K562 (cell line): ENCODE data around the gene EMD. TPM values are rescaled to one million over a fixed set of nuclear protein-coding genes. Genes with fewer than 3 reads are reported as not detected.

Experiments used
- BHLHE40 ChIP-seq: IDR thresholded peaks from 2 replicates; pipeline ENCODE4 v1.6.1; 2011; ENCODE audit warnings: low read length, improper control_type of control experiment
- CBFB ChIP-seq: sonication (generic); formaldehyde crosslinking; IDR thresholded peaks from 2 replicates; pipeline ENCODE4 v1.4.0; 2020; ENCODE audit warnings: mild to moderate bottlenecking, missing genetic modification reagents
- CREBBP ChIP-seq: IDR thresholded peaks from one replicate; pipeline ENCODE4 v1.6.1; 2012; ENCODE audit warnings: low read depth, mild to moderate bottlenecking, control low read depth, inconsistent platforms, low read length
- CTBP1 ChIP-seq: fragments of 450-650 bp; IDR thresholded peaks from 2 replicates; pipeline ENCODE4 v1.6.1; 2016; ENCODE audit warnings: borderline replicate concordance
- DPF2 ChIP-seq: fragments of 450-650 bp; IDR thresholded peaks from 2 replicates; pipeline ENCODE4 v1.6.1; 2016
- ESRRA ChIP-seq: fragments of 450-650 bp; IDR thresholded peaks from 2 replicates; pipeline ENCODE4 v1.6.1; 2014; ENCODE audit warnings: low read depth, mild to moderate bottlenecking, moderate library complexity, borderline replicate concordance
- HNRNPLL ChIP-seq: fragments of 200-400 bp; formaldehyde crosslinking; IDR thresholded peaks from 2 replicates; pipeline ENCODE4 v1.6.1; 2017; ENCODE audit warnings: low read length, low read depth, mild to moderate bottlenecking; ENCODE audit not compliant: poor library complexity, severe bottlenecking
- JUN ChIP-seq, 2 experiments: sonication (generic) in 1 of 2; formaldehyde crosslinking in 1 of 2; IDR thresholded peaks; 2 replicates each; pipeline versions ENCODE4 v1.6.1 to v1.8.0; 2012 to 2022; ENCODE audit warnings: borderline replicate concordance in 2 of 2, mild to moderate bottlenecking in 2 of 2, improper control_type of control experiment in 1 of 2, low read depth in 1 of 2, low read length in 1 of 2, missing genetic modification reagents in 1 of 2
- KHSRP ChIP-seq: fragments of 450-650 bp; IDR thresholded peaks from 2 replicates; pipeline ENCODE4 v1.6.1; 2017
- L3MBTL2 ChIP-seq: fragments of 450-650 bp; IDR thresholded peaks from 2 replicates; pipeline ENCODE4 v1.6.1; 2016; ENCODE audit warnings: mild to moderate bottlenecking, moderate library complexity
- MBD2 ChIP-seq: sonication (generic); IDR thresholded peaks from 2 replicates; pipeline ENCODE4 v1.6.1; 2016; ENCODE audit warnings: low read depth, borderline replicate concordance
- PKNOX1 ChIP-seq: fragments of 450-650 bp; IDR thresholded peaks from 2 replicates; pipeline ENCODE4 v1.6.1; 2016
- SOX6 ChIP-seq: fragments of 450-650 bp; IDR thresholded peaks from 2 replicates; pipeline ENCODE4 v1.6.1; 2014; ENCODE audit warnings: mild to moderate bottlenecking
- TARDBP ChIP-seq: fragments of 450-650 bp; IDR thresholded peaks from 2 replicates; pipeline ENCODE4 v1.6.1; 2016
- TBP ChIP-seq: optimal IDR thresholded peaks from 2 replicates; pipeline ENCODE3; 2011; ENCODE audit warnings: low read depth, low read length, improper control_type of control experiment
- USF1 ChIP-seq: sonication (generic); formaldehyde crosslinking; IDR thresholded peaks from 2 replicates; pipeline ENCODE4 v1.9.0; 2022; ENCODE audit warnings: mild to moderate bottlenecking, missing genetic modification reagents
- ZNF263 ChIP-seq: sonication (generic); formaldehyde crosslinking; IDR thresholded peaks from 2 replicates; pipeline ENCODE4 v1.8.0; 2022; ENCODE audit warnings: mild to moderate bottlenecking, missing genetic modification reagents, borderline replicate concordance
- polyA plus RNA-seq, 8 experiments: library from polyadenylated mRNA; depleted of rRNA in 4 of 8; stranded (reverse) in 5 of 8; unstranded in 3 of 8; fragments of >200 nt; fragmentation: Nextera tagmentation in 2 of 8; fragmentation: Illumina TruSeq in 1 of 8; extraction: Ambion mirVana in 2 of 8; extraction: Trizol in 1 of 8; gene quantifications; 2 replicates each; pipeline versions ENCODE4 v1.2.1 to v1.2.3, GENCODE V29; 2011 to 2014; ENCODE audit warnings: inconsistent platforms in 1 of 8, missing spikeins in 1 of 8
- total RNA-seq, 7 experiments: library from RNA; depleted of rRNA in 6 of 7; stranded (reverse); fragments of >200 nt in 6 of 7; fragmentation: Illumina TruSeq in 2 of 7; extraction: Trizol in 2 of 7; gene quantifications; 2 replicates each; pipeline versions ENCODE4 v1.2.1 to v1.2.3, GENCODE V29; 2011 to 2021; ENCODE audit warnings: low replicate concordance in 1 of 7
- TF ChIP-seq, protein P1 (sequence below), 2 experiments: IDR thresholded peaks; 2 replicates each; pipeline ENCODE4 v1.6.1; 2012; ENCODE audit warnings: improper control_type of control experiment in 2 of 2, low read depth in 2 of 2, low read length in 2 of 2, borderline replicate concordance in 1 of 2
- TF ChIP-seq, protein P2 (sequence below): fragments of 250-450 bp; sonication (Bioruptor Pico); IDR thresholded peaks from 2 replicates; pipeline ENCODE4 v1.4.0; 2020
- TF ChIP-seq, protein P3 (sequence below): fragments of 250-450 bp; sonication (Bioruptor Pico); IDR thresholded peaks from 2 replicates; pipeline ENCODE4 v1.9.0; 2021; ENCODE audit warnings: mild to moderate bottlenecking, inconsistent platforms

Gene EMD
- total and polyA plus RNA-seq, 9 of the 15 experiments (the other 6 are each of a cell fraction or from before 2014, with no cell fraction given): 2.3 to 206 (median 61.9) TPM

DNA sequence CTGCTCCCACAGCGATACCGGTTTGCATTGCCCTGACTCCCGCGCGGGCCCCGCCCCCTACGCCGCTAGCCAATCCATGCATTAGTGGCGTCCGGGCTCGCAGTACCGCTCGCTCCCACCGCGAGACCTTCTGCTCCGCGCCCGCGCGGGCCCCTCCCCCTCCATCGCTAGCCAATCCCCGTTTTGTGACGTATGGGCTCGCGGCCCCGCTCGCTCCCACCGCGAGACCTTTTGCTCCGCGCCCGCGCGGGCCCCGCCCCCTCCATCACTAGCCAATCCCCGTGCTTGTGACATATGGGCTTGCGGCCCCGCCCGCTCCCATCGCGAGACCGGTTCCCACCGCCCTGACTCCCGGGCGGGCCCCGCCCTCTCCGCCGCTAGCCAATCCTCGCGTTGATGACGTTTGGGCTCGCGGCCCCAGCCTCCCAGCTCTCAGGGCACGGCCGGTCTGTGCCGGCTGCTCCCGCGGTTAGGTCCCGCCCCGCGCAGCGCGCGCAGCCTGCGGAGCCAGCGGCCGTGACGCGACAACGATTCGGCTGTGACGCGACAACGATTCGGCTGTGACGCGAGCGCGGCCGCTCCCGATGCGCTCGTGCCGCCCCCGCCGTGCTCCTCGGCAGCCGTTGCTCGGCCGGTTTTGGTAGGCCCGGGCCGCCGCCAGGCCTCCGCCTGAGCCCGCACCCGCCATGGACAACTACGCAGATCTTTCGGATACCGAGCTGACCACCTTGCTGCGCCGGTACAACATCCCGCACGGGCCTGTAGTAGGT lies at the start of gene EMD (continued):
- TF ChIP-seq TBP (peak; percentile 47), L3MBTL2 (peak; percentile 76), CREBBP (no peak), CBFB (CRISPR knock-in tag) (no peak), HNRNPLL (peak; percentile 84), USF1 (CRISPR knock-in tag) (peak; percentile 51; the same call in 1 of the 2 replicates), SOX6 (0 out of 2 replicates have a peak, but pooled peaks have one; percentile 12), ESRRA (peak; percentile 85), TARDBP (peak; percentile 98), KHSRP (peak; percentile 89), PKNOX1 (peak; percentile 66), BHLHE40 (peak; percentile 93), ZNF263 (CRISPR knock-in tag) (peak; percentile 56; the same call in 1 of the 2 replicates), MBD2 (peak; percentile 55; the same call in 1 of the 2 replicates), DPF2 (peak; percentile 29; the same call in 1 of the 2 replicates), CTBP1 (peak; percentile 51), JUN (IDR thresholded peaks at IDR 0.05; ENCODE audit: borderline replicate concordance, low read depth, low read length) (no peak), JUN (CRISPR knock-in tag; IDR thresholded peaks at IDR 0.05; ENCODE audit: borderline replicate concordance) (no peak; the same call in 1 of the 2 replicates)
- TF ChIP-seq, protein P1, sequence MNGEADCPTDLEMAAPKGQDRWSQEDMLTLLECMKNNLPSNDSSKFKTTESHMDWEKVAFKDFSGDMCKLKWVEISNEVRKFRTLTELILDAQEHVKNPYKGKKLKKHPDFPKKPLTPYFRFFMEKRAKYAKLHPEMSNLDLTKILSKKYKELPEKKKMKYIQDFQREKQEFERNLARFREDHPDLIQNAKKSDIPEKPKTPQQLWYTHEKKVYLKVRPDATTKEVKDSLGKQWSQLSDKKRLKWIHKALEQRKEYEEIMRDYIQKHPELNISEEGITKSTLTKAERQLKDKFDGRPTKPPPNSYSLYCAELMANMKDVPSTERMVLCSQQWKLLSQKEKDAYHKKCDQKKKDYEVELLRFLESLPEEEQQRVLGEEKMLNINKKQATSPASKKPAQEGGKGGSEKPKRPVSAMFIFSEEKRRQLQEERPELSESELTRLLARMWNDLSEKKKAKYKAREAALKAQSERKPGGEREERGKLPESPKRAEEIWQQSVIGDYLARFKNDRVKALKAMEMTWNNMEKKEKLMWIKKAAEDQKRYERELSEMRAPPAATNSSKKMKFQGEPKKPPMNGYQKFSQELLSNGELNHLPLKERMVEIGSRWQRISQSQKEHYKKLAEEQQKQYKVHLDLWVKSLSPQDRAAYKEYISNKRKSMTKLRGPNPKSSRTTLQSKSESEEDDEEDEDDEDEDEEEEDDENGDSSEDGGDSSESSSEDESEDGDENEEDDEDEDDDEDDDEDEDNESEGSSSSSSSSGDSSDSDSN (IDR thresholded peaks at IDR 0.05; ENCODE audit: borderline replicate concordance in 1 of 2, low read depth in 2 of 2, low read length in 2 of 2): 0 out of 4 replicates have a peak, but pooled peaks of 1 of the 2 experiments have one; percentile 42
- TF ChIP-seq, protein P2, sequence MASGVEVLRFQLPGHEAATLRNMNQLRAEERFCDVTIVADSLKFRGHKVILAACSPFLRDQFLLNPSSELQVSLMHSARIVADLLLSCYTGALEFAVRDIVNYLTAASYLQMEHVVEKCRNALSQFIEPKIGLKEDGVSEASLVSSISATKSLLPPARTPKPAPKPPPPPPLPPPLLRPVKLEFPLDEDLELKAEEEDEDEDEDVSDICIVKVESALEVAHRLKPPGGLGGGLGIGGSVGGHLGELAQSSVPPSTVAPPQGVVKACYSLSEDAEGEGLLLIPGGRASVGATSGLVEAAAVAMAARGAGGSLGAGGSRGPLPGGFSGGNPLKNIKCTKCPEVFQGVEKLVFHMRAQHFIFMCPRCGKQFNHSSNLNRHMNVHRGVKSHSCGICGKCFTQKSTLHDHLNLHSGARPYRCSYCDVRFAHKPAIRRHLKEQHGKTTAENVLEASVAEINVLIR (CRISPR knock-in tag): peak; percentile 86
- TF ChIP-seq, protein P3, sequence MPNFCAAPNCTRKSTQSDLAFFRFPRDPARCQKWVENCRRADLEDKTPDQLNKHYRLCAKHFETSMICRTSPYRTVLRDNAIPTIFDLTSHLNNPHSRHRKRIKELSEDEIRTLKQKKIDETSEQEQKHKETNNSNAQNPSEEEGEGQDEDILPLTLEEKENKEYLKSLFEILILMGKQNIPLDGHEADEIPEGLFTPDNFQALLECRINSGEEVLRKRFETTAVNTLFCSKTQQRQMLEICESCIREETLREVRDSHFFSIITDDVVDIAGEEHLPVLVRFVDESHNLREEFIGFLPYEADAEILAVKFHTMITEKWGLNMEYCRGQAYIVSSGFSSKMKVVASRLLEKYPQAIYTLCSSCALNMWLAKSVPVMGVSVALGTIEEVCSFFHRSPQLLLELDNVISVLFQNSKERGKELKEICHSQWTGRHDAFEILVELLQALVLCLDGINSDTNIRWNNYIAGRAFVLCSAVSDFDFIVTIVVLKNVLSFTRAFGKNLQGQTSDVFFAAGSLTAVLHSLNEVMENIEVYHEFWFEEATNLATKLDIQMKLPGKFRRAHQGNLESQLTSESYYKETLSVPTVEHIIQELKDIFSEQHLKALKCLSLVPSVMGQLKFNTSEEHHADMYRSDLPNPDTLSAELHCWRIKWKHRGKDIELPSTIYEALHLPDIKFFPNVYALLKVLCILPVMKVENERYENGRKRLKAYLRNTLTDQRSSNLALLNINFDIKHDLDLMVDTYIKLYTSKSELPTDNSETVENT (CRISPR knock-in tag): peak; percentile 30; the same call in 1 of the 2 replicates
